ENCODE measurements around the gene FAM149A.

FAM149A gene

DNA sequence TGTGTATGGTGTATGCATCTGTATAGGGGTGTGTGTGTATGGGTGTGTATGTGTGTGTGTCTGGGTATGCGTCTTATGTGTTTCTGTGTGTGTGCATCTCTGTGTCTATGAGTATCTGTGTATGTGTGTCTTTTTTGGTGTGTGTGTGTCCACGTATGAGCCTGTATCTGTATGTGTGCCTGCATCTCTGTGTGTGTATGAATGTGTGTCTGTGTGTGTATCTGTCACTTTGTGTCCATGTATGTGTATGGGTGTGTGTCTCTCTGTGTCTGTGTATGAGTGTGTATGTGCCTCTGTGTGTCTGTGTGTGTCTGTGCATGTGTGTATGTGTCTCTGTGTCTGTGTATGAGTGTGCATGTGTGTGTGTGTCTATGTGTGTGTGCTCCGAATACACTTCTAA, 24.3 kb downstream of the FAM149A start:
- ChIA-PET CTCF (interaction anchor here (0.6 kb wide), 1 partner anchor 148 kb away, joined by 6 read pairs; no protein-coding TSS in a partner anchor), POLR2A (no interaction called here)
- Histone ChIP-seq H3K9me3 (ENCODE audit: control insufficient read depth, insufficient read depth, low read depth, low read length) (no peaks in the 10 kb centered on the region), H3K36me3 (ENCODE audit: control insufficient read depth in 2 of 2, insufficient read depth in 1 of 2, low read length in 2 of 2) (no peaks in the 10 kb centered on the region), H3K27ac (ENCODE audit: extremely low read depth, low read depth, low read length) (no peak overlapping the region), H3K4me1 (ENCODE audit: control insufficient read depth, insufficient read depth, low read length) (no peaks in the 10 kb centered on the region), H3K4me3 (ENCODE audit: low read depth, low read length) (no peak overlapping the region)
- no peak for TF ChIP-seq ZNF544 (tag by site-specific recombination; IDR thresholded peaks at IDR 0.05)
- no peak for TF ChIP-seq ZNF518A (tag by site-specific recombination; conservative IDR thresholded peaks at IDR 0.05; ENCODE audit: low read depth)
- TF ChIP-seq ZFP3 (tag by site-specific recombination; IDR thresholded peaks at IDR 0.05; ENCODE audit: low read depth): no peak
- no peak for TF ChIP-seq ZNF416 (tag by site-specific recombination; IDR thresholded peaks at IDR 0.05)
- TF ChIP-seq GLI4 (tag by site-specific recombination; IDR thresholded peaks at IDR 0.05): 0 out of 2 replicates have a peak, but pooled peaks have one; percentile 15
- TF ChIP-seq, protein P1, sequence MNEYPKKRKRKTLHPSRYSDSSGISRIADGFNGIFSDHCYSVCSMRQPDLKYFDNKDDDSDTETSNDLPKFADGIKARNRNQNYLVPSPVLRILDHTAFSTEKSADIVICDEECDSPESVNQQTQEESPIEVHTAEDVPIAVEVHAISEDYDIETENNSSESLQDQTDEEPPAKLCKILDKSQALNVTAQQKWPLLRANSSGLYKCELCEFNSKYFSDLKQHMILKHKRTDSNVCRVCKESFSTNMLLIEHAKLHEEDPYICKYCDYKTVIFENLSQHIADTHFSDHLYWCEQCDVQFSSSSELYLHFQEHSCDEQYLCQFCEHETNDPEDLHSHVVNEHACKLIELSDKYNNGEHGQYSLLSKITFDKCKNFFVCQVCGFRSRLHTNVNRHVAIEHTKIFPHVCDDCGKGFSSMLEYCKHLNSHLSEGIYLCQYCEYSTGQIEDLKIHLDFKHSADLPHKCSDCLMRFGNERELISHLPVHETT (tag by site-specific recombination; IDR thresholded peaks at IDR 0.05): no peak
- no peak for TF ChIP-seq MEIS1 (CRISPR knock-in tag; IDR thresholded peaks at IDR 0.05; ENCODE audit: borderline replicate concordance)
- no peak for TF ChIP-seq ZNF529 (tag by site-specific recombination; IDR thresholded peaks at IDR 0.05; ENCODE audit: insufficient replicate concordance)
- TF ChIP-seq, protein P2, sequence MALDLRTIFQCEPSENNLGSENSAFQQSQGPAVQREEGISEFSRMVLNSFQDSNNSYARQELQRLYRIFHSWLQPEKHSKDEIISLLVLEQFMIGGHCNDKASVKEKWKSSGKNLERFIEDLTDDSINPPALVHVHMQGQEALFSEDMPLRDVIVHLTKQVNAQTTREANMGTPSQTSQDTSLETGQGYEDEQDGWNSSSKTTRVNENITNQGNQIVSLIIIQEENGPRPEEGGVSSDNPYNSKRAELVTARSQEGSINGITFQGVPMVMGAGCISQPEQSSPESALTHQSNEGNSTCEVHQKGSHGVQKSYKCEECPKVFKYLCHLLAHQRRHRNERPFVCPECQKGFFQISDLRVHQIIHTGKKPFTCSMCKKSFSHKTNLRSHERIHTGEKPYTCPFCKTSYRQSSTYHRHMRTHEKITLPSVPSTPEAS (tag by site-specific recombination; IDR thresholded peaks at IDR 0.05): peak; percentile 89
- TF ChIP-seq ZNF302 (tag by site-specific recombination; IDR thresholded peaks at IDR 0.05; ENCODE audit: low read depth): no peak
- no peak for TF ChIP-seq ZNF777 (tag by site-specific recombination; IDR thresholded peaks at IDR 0.05; ENCODE audit: borderline replicate concordance)
- TF ChIP-seq, protein P3, sequence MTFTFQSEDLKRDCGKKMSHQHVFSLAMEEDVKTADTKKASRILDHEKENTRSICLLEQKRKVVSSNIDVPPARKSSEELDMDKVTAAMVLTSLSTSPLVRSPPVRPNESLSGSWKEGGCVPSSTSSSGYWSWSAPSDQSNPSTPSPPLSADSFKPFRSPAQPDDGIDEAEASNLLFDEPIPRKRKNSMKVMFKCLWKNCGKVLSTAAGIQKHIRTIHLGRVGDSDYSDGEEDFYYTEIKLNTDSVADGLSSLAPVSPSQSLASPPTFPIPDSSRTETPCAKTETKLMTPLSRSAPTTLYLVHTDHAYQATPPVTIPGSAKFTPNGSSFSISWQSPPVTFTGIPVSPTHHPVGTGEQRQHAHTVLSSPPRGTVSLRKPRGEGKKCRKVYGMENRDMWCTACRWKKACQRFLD (tag by site-specific recombination; IDR thresholded peaks at IDR 0.05): no peak
- no peak for TF ChIP-seq ZNF521 (tag by site-specific recombination; IDR thresholded peaks at IDR 0.05)

GRCh38 chr4:186131935-186132334, 27.4 kb downstream of the FAM149A start:
- no peak overlapping the region for H3K27ac ChIP-seq (ENCODE audit: extremely low read depth, low read depth, low read length)
- ChIA-PET POLR2A (no interaction called here), CTCF (interaction anchor here (1.2 to 2.1 kb wide), 4 partner anchors 10 to 71 kb away, joined by 3 to 10 read pairs (median 4); no protein-coding TSS in a partner anchor)

More at GRCh38 chr4:186131935-186132334, 27.4 kb downstream of the FAM149A start:
- Histone ChIP-seq H3K4me1 (ENCODE audit: control insufficient read depth, insufficient read depth, low read length) (no peaks in the 10 kb centered on the region), H3K9me3 (ENCODE audit: control insufficient read depth, insufficient read depth, low read depth, low read length) (no peaks in the 10 kb centered on the region), H3K36me3 (ENCODE audit: control insufficient read depth in 2 of 2, insufficient read depth in 1 of 2, low read length in 2 of 2) (no peaks in the 10 kb centered on the region), H3K4me3 (ENCODE audit: low read depth, low read length) (no peak overlapping the region)
- TF ChIP-seq ZNF518A (tag by site-specific recombination; conservative IDR thresholded peaks at IDR 0.05; ENCODE audit: low read depth) (no peak), MEIS1 (CRISPR knock-in tag; IDR thresholded peaks at IDR 0.05; ENCODE audit: borderline replicate concordance) (no peak), ZNF23 (tag by site-specific recombination; IDR thresholded peaks at IDR 0.05; ENCODE audit: borderline replicate concordance) (no peak), ZNF423 (tag by site-specific recombination; IDR thresholded peaks at IDR 0.05) (no peak), ZNF449 (tag by site-specific recombination; IDR thresholded peaks at IDR 0.05) (no peak)

Measured in HEK293 (cell line).